Peyer's patch (tissue), 4 donors: Measurements from ENCODE around the gene APH1A. TPM values are rescaled to one million over a fixed set of nuclear protein-coding genes. Genes with fewer than 3 reads are reported as not detected.

ENCODE experiments used
- DNase-seq, 3 donors: peaks; one replicate each; pipeline ENCODE4 v3.0.0-alpha.2; 2017 to 2019
- H3K27ac ChIP-seq, 4 donors: fragments of 200-600 bp; sonication (generic); one replicate each; pipeline ENCODE4 v1.5.1; 2016 to 2019
- H3K27me3 ChIP-seq, 2 donors: fragments of 200-600 bp; sonication (generic); one replicate each; pipeline ENCODE4 v1.5.1; 2019
- H3K36me3 ChIP-seq, 3 donors: fragments of 200-600 bp; sonication (generic); one replicate each; pipeline ENCODE4 v1.5.1; 2016 to 2019
- H3K4me1 ChIP-seq, 4 donors: fragments of 200-600 bp; sonication (generic); one replicate each; pipeline ENCODE4 v1.5.1; 2016 to 2019
- H3K4me3 ChIP-seq, 4 donors: fragments of 200-600 bp; sonication (generic); 1 replicate in 3 of 4; 2 replicates in 1 of 4; pipeline ENCODE4 v1.5.1; 2016 to 2019; ENCODE audit warnings: mild to moderate bottlenecking in 1 of 4
- H3K9me3 ChIP-seq, 4 donors: fragments of 200-600 bp; sonication (generic); one replicate each; pipeline ENCODE4 v1.5.1; 2016 to 2019; ENCODE audit warnings: mild to moderate bottlenecking in 1 of 4
- CTCF ChIP-seq, 6 experiments: fragments of 450-650 bp in 4 of 6; fragments of 200-600 bp in 2 of 6; sonication (generic) in 1 of 6; IDR thresholded peaks; one replicate each; pipeline ENCODE4 v1.5.1; 2017 to 2019; ENCODE audit warnings: antibody characterized with exemption in 6 of 6, mild to moderate bottlenecking in 3 of 6, moderate library complexity in 1 of 6
- POLR2A ChIP-seq, 2 donors: fragments of 450-650 bp; IDR thresholded peaks; one replicate each; pipeline ENCODE4 v1.5.1; 2017; ENCODE audit warnings: antibody characterized with exemption in 2 of 2, mild to moderate bottlenecking in 2 of 2, moderate library complexity in 2 of 2
- total RNA-seq, 4 donors: library from RNA; depleted of rRNA; stranded (reverse); fragments of >200 nt; gene quantifications; one replicate each; pipeline ENCODE4 v1.1.0, GENCODE V29; 2016

APH1A gene
- total RNA-seq, 4 donors from 2014 or later: 78.4 to 106 (median 99.3) TPM

GRCh38 chr1:150288382-150288781, 19.6 kb upstream of the APH1A start:
- peaks cover 0 to 4% (median 0%) of the 10 kb centered on the region in 4 donors for H3K4me1 ChIP-seq
- no peak overlapping the region for H3K4me3 ChIP-seq
- no peak for DNase-seq
- H3K27me3 ChIP-seq: no peaks in the 10 kb centered on the region
- TF ChIP-seq CTCF (IDR thresholded peaks at IDR 0.05): no peak
- no peak for TF ChIP-seq POLR2A (IDR thresholded peaks at IDR 0.05)
- no peak overlapping the region for H3K27ac ChIP-seq
- peaks cover 0 to 8% (median 0%) of the 10 kb centered on the region in 3 donors for H3K36me3 ChIP-seq
- no peaks in the 10 kb centered on the region for H3K9me3 ChIP-seq

GRCh38 chr1:150283260-150283659, 14.4 kb upstream of the APH1A start:
- Histone ChIP-seq H3K27ac (peak overlapping the region in 1 of 4 donors; percentile 86), H3K36me3 (peaks cover 0 to 8% (median 0%) of the 10 kb centered on the region in 3 donors), H3K27me3 (no peaks in the 10 kb centered on the region), H3K9me3 (no peaks in the 10 kb centered on the region), H3K4me1 (peaks cover 0 to 23% (median 4%) of the 10 kb centered on the region in 4 donors), H3K4me3 (peak overlapping the region in 2 of 4 donors; percentile 51 to 56)
- TF ChIP-seq CTCF (IDR thresholded peaks at IDR 0.05) (no peak), POLR2A (IDR thresholded peaks at IDR 0.05) (no peak)
- DNase-seq: no peak

GRCh38 chr1:150282558-150282958, 13.7 kb upstream of the APH1A start:
- TF ChIP-seq POLR2A (IDR thresholded peaks at IDR 0.05) (peak in 1 of 2 donors; percentile 17), CTCF (IDR thresholded peaks at IDR 0.05) (no peak)
- peak overlapping the region; percentile 31 to 56 (median 44) for H3K4me3 ChIP-seq
- peaks cover 0 to 8% (median 0%) of the 10 kb centered on the region in 3 donors for H3K36me3 ChIP-seq
- no peaks in the 10 kb centered on the region for H3K9me3 ChIP-seq
- H3K27me3 ChIP-seq: no peaks in the 10 kb centered on the region
- peak overlapping the region; percentile 18 to 89 (median 55) for H3K27ac ChIP-seq
- no peak for DNase-seq
- peaks cover 0 to 23% (median 4%) of the 10 kb centered on the region in 4 donors for H3K4me1 ChIP-seq

GRCh38 chr1:150281758-150282557, 13.1 kb upstream of the APH1A start, which contains the start of gene CIART:
CIART (plus strand) TSS chr1:150282554; CDS start chr1:150283268, 714 bp downstream.
- H3K27me3 ChIP-seq: no peaks in the 10 kb centered on the region
- peaks cover 0 to 8% (median 0%) of the 10 kb centered on the region in 3 donors for H3K36me3 ChIP-seq
- no peaks in the 10 kb centered on the region for H3K9me3 ChIP-seq
- H3K4me1 ChIP-seq: peaks cover 0 to 23% (median 4%) of the 10 kb centered on the region in 4 donors
- DNase-seq: peak; percentile 81 to 95 (median 91)
- TF ChIP-seq CTCF (IDR thresholded peaks at IDR 0.05) (no peak), POLR2A (IDR thresholded peaks at IDR 0.05) (no peak)
- peak within 1 kb of the TSS; percentile 31 to 56 (median 44) for H3K4me3 ChIP-seq
- H3K27ac ChIP-seq: peak within 1 kb of the TSS; percentile 53 to 89 (median 72)

GRCh38 chr1:150281221-150281757, 12.5 kb upstream of the APH1A start:
- Histone ChIP-seq H3K9me3 (no peaks in the 10 kb centered on the region), H3K4me3 (peak overlapping the region; percentile 31 to 56 (median 44)), H3K27me3 (no peaks in the 10 kb centered on the region), H3K36me3 (peaks cover 0 to 1% (median 0%) of the 10 kb centered on the region in 3 donors), H3K4me1 (peaks cover 0 to 23% (median 4%) of the 10 kb centered on the region in 4 donors), H3K27ac (peak overlapping the region; percentile 53 to 89 (median 72))
- peak; percentile 70 to 88 (median 75) for DNase-seq
- TF ChIP-seq POLR2A (IDR thresholded peaks at IDR 0.05) (peak in 1 of 2 donors; percentile 65), CTCF (IDR thresholded peaks at IDR 0.05) (peak in 5 of 6 experiments; percentile 39 to 70 (median 68))
